Measurements from ENCODE around the gene DALRD3.
A peak's percentile ranks its signal among the peaks of the same experiment; 100 is the strongest.

The DALRD3 gene

DNA sequence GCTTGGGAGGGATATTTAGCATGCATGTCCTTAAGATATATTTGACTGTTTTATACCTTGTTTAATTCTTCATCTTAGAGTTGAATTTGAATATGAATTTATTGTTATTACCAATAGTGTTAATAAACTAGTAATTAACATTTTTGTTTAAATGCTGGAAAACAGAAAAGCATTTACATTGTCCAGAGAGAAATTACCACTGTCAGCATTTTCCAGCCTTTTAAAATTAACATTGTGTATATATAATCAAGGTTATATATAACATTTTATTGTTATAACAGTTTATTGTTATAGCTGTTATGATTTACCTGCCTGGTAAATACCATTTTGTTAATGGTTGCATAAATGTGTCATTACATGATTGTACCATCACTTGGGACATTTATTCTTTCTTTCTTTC is 36.4 kb downstream of the DALRD3 start:
- H3K36me3 Mint-ChIP-seq, result peaks cover 100% of the 10 kb centered on the region
- ATAC-seq (no peak), DNase-seq (ENCODE audit: low spot score in 2 of 2) (no peak)
- peak overlapping the region; percentile 63 for H3K27ac Mint-ChIP-seq
- no peaks in the 10 kb centered on the region for H3K9me3 Mint-ChIP-seq
- no peak overlapping the region for H3K4me3 Mint-ChIP-seq
- H3K4me1 Mint-ChIP-seq, result no peaks in the 10 kb centered on the region

DNA sequence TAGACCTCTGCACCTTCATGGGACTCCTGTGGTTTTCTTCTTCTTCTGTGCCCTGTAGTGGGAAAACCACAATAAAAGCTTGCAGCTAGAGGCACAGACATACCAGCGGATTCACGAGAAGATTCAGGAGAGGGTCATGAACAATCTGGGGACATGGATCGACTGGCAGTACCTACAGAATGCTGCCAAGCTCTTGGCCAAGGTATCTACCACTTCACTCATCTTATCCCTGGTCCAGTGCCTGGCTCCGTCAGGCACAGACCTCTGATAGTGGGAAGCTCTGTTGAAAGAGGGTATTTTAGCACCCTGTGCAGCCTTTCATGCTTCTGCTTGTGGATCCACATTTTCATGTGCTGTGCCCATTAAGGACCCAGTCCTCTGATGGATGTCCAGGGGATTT is 38.1 kb downstream of the DALRD3 start:
- H3K4me1 Mint-ChIP-seq, result no peaks in the 10 kb centered on the region
- no peak overlapping the region for H3K4me3 Mint-ChIP-seq
- H3K36me3 Mint-ChIP-seq, result peaks cover 100% of the 10 kb centered on the region
- no peaks in the 10 kb centered on the region for H3K9me3 Mint-ChIP-seq
- DNase-seq (ENCODE audit: low spot score in 2 of 2) (no peak), ATAC-seq (no peak)
- peak overlapping the region; percentile 69 for H3K27ac Mint-ChIP-seq

DNA sequence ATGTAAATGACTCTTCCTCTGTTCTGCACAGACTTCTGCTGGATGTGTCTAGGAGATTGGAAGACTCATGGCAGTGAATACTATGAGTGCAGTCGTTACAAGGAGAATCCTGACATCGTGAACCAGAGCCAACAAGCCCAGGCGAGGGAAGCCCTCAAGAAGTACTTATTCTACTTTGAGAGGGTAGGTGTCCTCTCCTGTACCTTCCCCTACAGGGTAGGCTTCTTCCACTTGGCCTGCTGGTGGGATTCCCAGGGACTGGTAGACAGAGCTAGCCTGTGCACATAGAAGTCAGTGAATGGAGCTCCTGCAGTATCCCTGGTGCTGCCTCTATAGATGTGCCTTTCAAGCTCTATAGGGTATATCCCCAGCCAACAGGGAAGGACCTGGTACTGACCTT is 38.9 kb downstream of the DALRD3 start:
- Mint-ChIP-seq H3K4me1 (no peaks in the 10 kb centered on the region), H3K36me3 (peaks cover 100% of the 10 kb centered on the region), H3K4me3 (no peak overlapping the region), H3K27ac (peak overlapping the region; percentile 69), H3K9me3 (no peaks in the 10 kb centered on the region)
- DNase-seq (ENCODE audit: low spot score in 2 of 2) (no peak), ATAC-seq (no peak)

DNA sequence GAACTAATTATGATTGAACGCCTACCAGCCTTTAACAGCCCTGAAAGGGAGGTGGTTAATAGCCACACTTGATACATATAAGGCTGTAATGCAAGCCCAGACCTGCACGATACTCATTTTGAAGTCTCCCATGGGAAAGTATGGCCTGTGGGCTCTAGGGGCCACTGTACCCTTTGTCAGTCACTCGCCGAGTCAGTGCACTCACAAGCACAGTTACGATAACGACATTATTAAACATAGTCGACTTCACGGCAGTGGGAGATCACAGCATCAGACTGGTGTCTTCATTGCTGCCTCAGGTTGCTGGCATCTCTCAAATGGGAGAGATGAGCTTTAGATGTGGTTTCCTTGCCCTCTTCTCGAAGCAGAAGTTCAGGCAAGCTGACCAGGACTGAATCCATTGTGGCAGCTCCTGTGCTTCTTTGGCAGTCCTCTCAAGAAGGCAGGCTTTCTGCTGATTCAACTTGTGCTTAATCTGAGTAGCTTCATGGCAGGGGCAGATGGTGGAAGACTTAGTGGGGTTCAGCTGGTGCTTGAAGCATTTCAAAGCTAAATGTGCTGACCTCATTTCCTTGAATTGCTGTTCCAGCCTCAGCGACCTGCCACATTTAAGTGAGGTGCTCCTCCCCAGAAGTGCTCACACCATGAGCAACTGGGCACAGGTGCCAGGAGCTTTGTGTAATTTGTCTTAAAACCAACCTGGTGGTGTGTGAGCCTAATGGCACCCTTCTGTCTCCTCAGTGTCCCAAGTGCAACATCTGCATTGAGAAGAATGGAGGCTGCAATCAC is 44.1 kb downstream of the DALRD3 start:
- Mint-ChIP-seq H3K36me3 (peaks cover 100% of the 10 kb centered on the region), H3K27ac (no peak overlapping the region), H3K4me3 (no peak overlapping the region), H3K4me1 (no peaks in the 10 kb centered on the region), H3K9me3 (no peaks in the 10 kb centered on the region)
- ATAC-seq (no peak), DNase-seq (ENCODE audit: low spot score in 2 of 2) (no peak)

DNA sequence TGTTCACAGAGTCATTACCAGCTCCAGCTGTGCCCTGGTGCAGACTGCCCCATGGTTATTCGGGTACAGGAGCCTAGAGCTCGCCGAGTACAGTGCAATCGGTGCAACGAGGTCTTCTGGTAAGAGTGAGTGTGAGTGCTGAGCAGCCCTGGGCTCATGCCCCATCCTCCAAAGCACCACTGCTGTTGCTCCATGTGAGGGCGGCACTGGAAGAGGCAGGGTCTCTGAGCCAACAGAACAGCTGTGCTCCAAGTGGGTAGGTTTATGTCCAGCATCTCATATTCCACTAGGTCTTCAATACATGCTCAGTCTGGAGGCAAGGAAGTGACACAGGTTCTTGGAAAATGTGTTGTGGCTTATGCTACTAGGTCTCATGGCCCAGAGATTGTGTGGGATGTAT is 47.8 kb downstream of the DALRD3 start:
- DNase-seq (ENCODE audit: low spot score in 2 of 2) (no peak), ATAC-seq (no peak)
- no peaks in the 10 kb centered on the region for H3K9me3 Mint-ChIP-seq
- peaks cover 13% of the 10 kb centered on the region for H3K4me1 Mint-ChIP-seq
- H3K36me3 Mint-ChIP-seq, result peaks cover 100% of the 10 kb centered on the region
- no peak overlapping the region for H3K27ac Mint-ChIP-seq
- no peak overlapping the region for H3K4me3 Mint-ChIP-seq

DNA sequence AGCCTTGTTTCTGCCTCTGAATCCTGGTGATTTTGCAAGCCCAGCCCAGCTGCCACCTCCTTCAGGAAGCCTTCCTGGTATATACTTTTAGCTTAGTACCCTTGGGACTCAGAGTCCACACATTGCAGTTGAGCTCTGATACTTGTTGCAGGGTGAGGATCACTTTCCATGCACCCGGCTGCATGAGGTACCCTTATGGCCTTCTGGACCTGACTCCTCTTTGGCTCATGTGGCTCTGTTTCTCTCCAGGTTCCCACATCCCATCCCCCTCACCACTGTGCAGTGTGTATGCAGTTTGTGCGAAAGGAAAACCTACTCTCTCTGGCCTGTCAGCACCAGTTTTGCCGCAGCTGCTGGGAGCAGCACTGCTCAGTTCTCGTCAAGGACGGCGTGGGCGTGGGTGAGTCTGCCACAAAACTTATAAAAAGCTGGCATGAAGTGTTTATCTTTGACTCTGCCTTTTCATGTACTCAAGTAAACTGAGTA is 51.5 kb downstream of the DALRD3 start:
- peak; percentile 76 for ATAC-seq
- Mint-ChIP-seq H3K27ac (peak overlapping the region; percentile 85), H3K4me3 (peak overlapping the region; percentile 47), H3K4me1 (peaks cover 13% of the 10 kb centered on the region), H3K9me3 (no peaks in the 10 kb centered on the region), H3K36me3 (peaks cover 100% of the 10 kb centered on the region)
- no peak for DNase-seq (ENCODE audit: low spot score in 2 of 2)

DNA sequence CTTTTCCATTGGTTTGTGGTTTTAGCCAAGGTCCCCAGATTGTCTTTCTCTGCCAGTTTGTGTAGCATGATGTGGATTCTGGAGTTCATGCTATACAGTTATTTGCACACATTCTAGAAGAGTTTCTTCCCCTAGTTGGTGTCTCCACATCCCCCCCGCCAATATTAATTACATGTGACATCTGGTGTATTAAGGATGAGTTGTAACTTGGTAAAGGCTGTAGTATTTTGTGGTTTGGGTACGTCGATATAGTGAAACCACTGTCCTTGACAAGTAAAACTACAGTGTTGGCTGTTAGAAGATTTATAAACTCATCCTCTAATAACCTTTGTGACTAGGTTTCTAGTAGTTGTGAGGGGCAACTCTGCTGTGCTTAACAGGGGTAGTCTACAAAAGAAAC is 52.0 kb downstream of the DALRD3 start:
- Mint-ChIP-seq H3K4me1 (peaks cover 13% of the 10 kb centered on the region), H3K4me3 (no peak overlapping the region), H3K36me3 (peaks cover 100% of the 10 kb centered on the region), H3K27ac (peak overlapping the region; percentile 40), H3K9me3 (no peaks in the 10 kb centered on the region)
- DNase-seq (ENCODE audit: low spot score in 2 of 2) (no peak), ATAC-seq (peak; percentile 60)

Data from stimulated activated effector memory CD8-positive, alpha-beta T cell treated with anti-CD3 and anti-CD28 coated beads, Interleukin-12 subunit alpha, Interleukin-12 subunit beta, amount 100 ng/mL, for 72 hours (primary cell).